Thyroid gland (tissue), 4 donors: ENCODE results near the gene GSTP1. TPM values are rescaled to one million over a fixed set of nuclear protein-coding genes. Genes with fewer than 3 reads are reported as not detected.
A peak's percentile ranks its signal among the peaks of the same experiment; 100 is the strongest.

Experiments used
- DNase-seq, 2 donors: peaks; one replicate each; pipeline ENCODE4 v3.0.0-alpha.2; 2019
- H3K27ac ChIP-seq, 3 donors: fragments of 200-600 bp; sonication (generic); 1 replicate in 2 of 3; 2 replicates in 1 of 3; pipeline ENCODE4 v1.5.1; 2016 to 2019; ENCODE audit warnings: mild to moderate bottlenecking in 1 of 3, moderate library complexity in 1 of 3
- H3K27me3 ChIP-seq: fragments of 200-600 bp; sonication (generic); one replicate; pipeline ENCODE4 v1.5.1; 2019
- H3K36me3 ChIP-seq, 2 donors: fragments of 200-600 bp; sonication (generic); one replicate each; pipeline ENCODE4 v1.5.1; 2016 to 2019
- H3K4me1 ChIP-seq, 2 donors: fragments of 200-600 bp; sonication (generic); one replicate each; pipeline ENCODE4 v1.5.1; 2017 to 2019
- H3K4me3 ChIP-seq, 3 donors: fragments of 200-600 bp; sonication (generic); replicated peaks in 1 of 3; 1 replicate in 2 of 3; 2 replicates in 1 of 3; pipeline ENCODE4 v1.5.1; 2016; ENCODE audit warnings: mild to moderate bottlenecking in 1 of 3
- H3K9me3 ChIP-seq: fragments of 200-600 bp; sonication (generic); one replicate; pipeline ENCODE4 v1.5.1; 2017
- POLR2A ChIP-seq, 2 donors: fragments of 450-650 bp; IDR thresholded peaks; one replicate each; pipeline ENCODE4 v1.6.1; 2017; ENCODE audit warnings: antibody characterized with exemption in 2 of 2, mild to moderate bottlenecking in 2 of 2, moderate library complexity in 1 of 2
- WGBS, 2 donors: methylation state at CpG; one replicate each; pipeline ENCODE4 v1.1.5; 2017; 5-methylcytosine and 5-hydroxymethylcytosine counted together
- intact Hi-C: fragments of 100-400 bp; cut with DNase I; formaldehyde crosslinking; loops from one replicate; pipeline ENCODE4 v1.15.1; 2023
- total RNA-seq, 4 donors: library from RNA; depleted of rRNA; stranded (reverse); fragments of >200 nt; gene quantifications; one replicate each; pipeline ENCODE4 v1.2.3, GENCODE V29; 2016
- TF ChIP-seq, protein P1 (sequence below), 6 experiments: fragments of 200-600 bp in 3 of 6; fragments of 450-650 bp in 3 of 6; sonication (generic) in 3 of 6; IDR thresholded peaks; one replicate each; pipeline ENCODE4 v1.5.1; 2016 to 2019; ENCODE audit warnings: antibody characterized with exemption in 6 of 6, mild to moderate bottlenecking in 2 of 6, inconsistent platforms in 1 of 6, moderate library complexity in 1 of 6

Gene GSTP1
- 1,000 to 10,000 TPM in 3 of 4 donors, 100 to 1,000 TPM in 1; 877 to 4,013 (median 1,716) TPM for total RNA-seq

DNA sequence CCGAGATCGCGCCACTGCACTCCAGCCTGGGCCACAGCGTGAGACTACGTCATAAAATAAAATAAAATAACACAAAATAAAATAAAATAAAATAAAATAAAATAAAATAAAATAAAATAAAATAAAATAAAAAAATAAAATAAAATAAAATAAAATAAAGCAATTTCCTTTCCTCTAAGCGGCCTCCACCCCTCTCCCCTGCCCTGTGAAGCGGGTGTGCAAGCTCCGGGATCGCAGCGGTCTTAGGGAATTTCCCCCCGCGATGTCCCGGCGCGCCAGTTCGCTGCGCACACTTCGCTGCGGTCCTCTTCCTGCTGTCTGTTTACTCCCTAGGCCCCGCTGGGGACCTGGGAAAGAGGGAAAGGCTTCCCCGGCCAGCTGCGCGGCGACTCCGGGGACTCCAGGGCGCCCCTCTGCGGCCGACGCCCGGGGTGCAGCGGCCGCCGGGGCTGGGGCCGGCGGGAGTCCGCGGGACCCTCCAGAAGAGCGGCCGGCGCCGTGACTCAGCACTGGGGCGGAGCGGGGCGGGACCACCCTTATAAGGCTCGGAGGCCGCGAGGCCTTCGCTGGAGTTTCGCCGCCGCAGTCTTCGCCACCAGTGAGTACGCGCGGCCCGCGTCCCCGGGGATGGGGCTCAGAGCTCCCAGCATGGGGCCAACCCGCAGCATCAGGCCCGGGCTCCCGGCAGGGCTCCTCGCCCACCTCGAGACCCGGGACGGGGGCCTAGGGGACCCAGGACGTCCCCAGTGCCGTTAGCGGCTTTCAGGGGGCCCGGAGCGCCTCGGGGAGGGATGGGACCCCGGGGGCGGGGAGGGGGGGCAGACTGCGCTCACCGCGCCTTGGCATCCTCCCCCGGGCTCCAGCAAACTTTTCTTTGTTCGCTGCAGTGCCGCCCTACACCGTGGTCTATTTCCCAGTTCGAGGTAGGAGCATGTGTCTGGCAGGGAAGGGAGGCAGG is at the start of gene GSTP1:
TSS of gene GSTP1 (plus strand) at position 566 of the 958 bp plus-strand sequence. CDS start at position 598, 32 bp downstream.
- peak; percentile 91 for DNase-seq
- Histone ChIP-seq H3K27me3 (no peaks in the 10 kb centered on the region), H3K4me1 (peaks cover 31 to 36% of the 10 kb centered on the region in 2 donors), H3K36me3 (peaks cover 8 to 13% of the 10 kb centered on the region in 2 donors), H3K4me3 (peak within 1 kb of the TSS in 2 of 3 donors; percentile 68 to 84), H3K9me3 (no peaks in the 10 kb centered on the region), H3K27ac (peak within 1 kb of the TSS; percentile 95 to 100 (median 99))
- 4 to 5% methylated on average over 20 to 24 of the region's 81 CpGs for WGBS, 2 donors
- intact Hi-C loops: no loop called here
- TF ChIP-seq, protein P1, sequence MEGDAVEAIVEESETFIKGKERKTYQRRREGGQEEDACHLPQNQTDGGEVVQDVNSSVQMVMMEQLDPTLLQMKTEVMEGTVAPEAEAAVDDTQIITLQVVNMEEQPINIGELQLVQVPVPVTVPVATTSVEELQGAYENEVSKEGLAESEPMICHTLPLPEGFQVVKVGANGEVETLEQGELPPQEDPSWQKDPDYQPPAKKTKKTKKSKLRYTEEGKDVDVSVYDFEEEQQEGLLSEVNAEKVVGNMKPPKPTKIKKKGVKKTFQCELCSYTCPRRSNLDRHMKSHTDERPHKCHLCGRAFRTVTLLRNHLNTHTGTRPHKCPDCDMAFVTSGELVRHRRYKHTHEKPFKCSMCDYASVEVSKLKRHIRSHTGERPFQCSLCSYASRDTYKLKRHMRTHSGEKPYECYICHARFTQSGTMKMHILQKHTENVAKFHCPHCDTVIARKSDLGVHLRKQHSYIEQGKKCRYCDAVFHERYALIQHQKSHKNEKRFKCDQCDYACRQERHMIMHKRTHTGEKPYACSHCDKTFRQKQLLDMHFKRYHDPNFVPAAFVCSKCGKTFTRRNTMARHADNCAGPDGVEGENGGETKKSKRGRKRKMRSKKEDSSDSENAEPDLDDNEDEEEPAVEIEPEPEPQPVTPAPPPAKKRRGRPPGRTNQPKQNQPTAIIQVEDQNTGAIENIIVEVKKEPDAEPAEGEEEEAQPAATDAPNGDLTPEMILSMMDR (IDR thresholded peaks at IDR 0.05): peak; percentile 42 to 95 (median 76)
- TF ChIP-seq POLR2A (IDR thresholded peaks at IDR 0.05): peak; percentile 87 to 96

DNA sequence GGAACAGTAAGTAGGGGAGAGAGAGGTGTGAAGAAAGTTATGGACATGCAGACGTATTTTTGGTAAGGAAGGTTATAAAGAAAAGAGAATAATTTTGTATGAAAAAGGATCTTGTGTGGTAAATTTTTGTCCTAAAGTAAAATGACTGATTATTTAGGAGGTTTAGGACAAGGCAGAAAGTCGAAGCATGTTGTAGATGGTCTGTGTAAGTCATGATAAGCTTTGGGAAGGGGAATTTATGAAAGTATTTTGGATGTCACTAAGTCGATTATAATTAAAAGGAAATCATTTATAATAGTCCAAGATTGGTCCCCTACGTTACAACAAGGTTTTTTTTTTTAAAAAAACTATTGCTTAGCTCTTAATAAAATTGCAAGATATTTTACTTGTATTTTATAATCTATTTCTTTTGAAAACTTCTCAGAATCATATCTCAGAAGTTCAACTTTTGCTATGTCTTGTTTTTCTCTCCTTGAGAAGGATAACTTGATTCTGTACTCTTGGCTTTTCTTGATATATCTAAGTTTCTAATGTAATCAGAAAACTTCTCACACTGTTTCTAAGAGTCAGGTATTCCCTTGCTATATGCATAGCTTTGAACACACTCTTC is 49.4 kb upstream of the GSTP1 start:
- Histone ChIP-seq H3K4me1 (no peaks in the 10 kb centered on the region), H3K9me3 (no peaks in the 10 kb centered on the region), H3K27me3 (no peaks in the 10 kb centered on the region), H3K36me3 (no peaks in the 10 kb centered on the region), H3K27ac (no peak overlapping the region), H3K4me3 (no peak overlapping the region)
- TF ChIP-seq, protein P1 (IDR thresholded peaks at IDR 0.05): no peak
- TF ChIP-seq POLR2A (IDR thresholded peaks at IDR 0.05): no peak
- intact Hi-C loops: no loop called here
- no peak for DNase-seq
- 34 to 35% methylated on average over 4 of the region's 4 CpGs for WGBS, 2 donors

DNA sequence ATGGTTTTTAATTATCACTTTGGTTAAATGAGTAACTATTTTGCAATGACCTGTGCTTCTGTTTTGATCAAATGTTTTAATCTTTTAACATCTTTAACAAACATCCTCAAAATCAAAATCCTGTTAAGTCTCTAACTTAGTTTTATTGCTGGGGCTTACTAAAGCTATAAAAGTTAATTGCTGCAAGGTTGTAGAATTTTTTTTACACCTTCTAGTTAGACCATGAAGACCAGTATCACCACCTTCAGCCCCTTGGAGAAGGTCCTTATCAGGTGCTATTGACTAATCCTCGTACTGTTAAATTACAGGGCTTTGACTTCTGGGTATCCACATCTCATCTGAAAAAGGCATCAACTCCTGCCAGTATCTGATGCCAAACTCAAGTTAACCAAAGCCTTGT is 48.1 kb upstream of the GSTP1 start:
- WGBS, 2 donors: 94 to 95% methylated on average over 1 of the region's 1 CpG
- Histone ChIP-seq H3K27ac (no peak overlapping the region), H3K4me1 (no peaks in the 10 kb centered on the region), H3K27me3 (no peaks in the 10 kb centered on the region), H3K4me3 (no peak overlapping the region), H3K9me3 (no peaks in the 10 kb centered on the region), H3K36me3 (no peaks in the 10 kb centered on the region)
- no peak for DNase-seq
- intact Hi-C loops: no loop called here
- no peak for TF ChIP-seq POLR2A (IDR thresholded peaks at IDR 0.05)
- TF ChIP-seq, protein P1 (IDR thresholded peaks at IDR 0.05): no peak

DNA sequence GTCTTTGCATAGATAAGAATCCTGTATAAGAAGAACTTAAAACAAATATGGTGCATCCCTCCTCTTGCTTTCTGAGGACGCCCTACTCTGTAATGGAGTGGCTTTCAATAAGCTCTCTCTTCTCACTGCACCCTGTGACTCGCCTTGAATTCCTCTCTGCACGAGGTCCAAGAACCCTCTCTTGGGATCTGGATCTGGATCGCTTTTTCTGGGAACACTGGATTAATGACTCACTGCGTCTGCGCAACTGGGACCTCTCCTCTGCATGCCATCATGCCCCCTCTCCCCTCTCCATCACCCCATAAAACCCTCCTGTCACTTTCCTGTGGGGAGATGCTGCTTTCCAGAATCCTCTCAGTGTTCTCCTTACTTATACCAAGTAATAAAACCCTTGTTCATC is 45.3 kb upstream of the GSTP1 start:
- Histone ChIP-seq H3K27me3 (no peaks in the 10 kb centered on the region), H3K36me3 (no peaks in the 10 kb centered on the region), H3K4me1 (no peaks in the 10 kb centered on the region), H3K9me3 (no peaks in the 10 kb centered on the region), H3K4me3 (no peak overlapping the region), H3K27ac (no peak overlapping the region)
- intact Hi-C loops: no loop called here
- no peak for DNase-seq
- TF ChIP-seq, protein P1 (IDR thresholded peaks at IDR 0.05): no peak
- no peak for TF ChIP-seq POLR2A (IDR thresholded peaks at IDR 0.05)
- WGBS, 2 donors: 68 to 70% methylated on average over 6 of the region's 6 CpGs
